GM12873 (cell line): ENCODE data around the gene COQ7.

Experiments
- TF ChIP-seq, protein P1 (sequence below): IDR thresholded peaks from 2 replicates; pipeline ENCODE4 v1.5.1; 2012; ENCODE audit warnings: low read depth, mild to moderate bottlenecking, moderate library complexity, low read length, control low read depth; ENCODE audit not compliant: insufficient read depth; ENCODE audit errors: missing control alignments

COQ7 gene

DNA sequence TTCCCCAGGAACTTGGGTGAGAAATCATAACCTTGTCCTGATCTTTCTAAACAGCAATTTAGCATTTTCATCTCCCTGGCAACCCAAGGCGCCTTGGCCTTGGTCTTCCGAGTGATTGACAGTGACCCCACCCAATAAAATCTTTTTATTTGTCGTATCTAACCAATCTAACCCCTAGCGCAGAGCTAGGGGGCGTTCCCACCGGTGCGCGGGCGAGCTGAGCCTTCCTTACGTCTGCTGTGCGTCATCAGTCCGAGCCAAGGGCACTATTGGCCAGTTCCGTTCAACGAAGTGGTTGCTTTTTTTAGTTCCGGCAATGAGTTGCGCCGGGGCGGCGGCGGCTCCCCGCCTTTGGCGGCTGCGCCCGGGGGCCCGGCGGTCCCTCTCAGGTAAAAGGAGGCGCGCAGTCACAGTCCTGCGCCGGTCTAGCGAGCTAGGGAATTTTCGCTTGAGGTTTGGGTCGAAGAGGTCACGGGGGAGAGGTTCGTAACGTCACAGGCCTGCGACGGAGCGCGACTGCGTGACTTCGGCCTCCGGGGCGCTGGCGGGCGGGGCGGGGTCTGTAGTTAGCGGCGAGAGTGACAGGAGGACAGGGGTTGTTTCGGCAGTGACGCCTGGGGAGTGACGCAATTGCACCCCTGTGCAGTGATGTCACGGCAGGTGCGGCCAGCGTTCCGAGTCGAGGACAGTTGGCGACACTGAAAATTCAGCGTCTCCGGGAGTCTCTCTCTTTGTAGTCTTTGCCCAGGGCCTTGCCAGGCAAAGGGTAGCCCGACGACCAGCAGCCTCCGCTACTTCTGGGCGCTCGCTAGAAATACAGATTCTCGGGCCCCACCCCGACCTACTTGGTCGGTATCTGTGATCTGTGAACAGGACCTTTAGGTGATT, at the start of gene COQ7:
COQ7 (plus strand) TSS at position 266 of the 888 bp plus-strand sequence; CDS start at position 317, 51 bp downstream.
- TF ChIP-seq, protein P1, sequence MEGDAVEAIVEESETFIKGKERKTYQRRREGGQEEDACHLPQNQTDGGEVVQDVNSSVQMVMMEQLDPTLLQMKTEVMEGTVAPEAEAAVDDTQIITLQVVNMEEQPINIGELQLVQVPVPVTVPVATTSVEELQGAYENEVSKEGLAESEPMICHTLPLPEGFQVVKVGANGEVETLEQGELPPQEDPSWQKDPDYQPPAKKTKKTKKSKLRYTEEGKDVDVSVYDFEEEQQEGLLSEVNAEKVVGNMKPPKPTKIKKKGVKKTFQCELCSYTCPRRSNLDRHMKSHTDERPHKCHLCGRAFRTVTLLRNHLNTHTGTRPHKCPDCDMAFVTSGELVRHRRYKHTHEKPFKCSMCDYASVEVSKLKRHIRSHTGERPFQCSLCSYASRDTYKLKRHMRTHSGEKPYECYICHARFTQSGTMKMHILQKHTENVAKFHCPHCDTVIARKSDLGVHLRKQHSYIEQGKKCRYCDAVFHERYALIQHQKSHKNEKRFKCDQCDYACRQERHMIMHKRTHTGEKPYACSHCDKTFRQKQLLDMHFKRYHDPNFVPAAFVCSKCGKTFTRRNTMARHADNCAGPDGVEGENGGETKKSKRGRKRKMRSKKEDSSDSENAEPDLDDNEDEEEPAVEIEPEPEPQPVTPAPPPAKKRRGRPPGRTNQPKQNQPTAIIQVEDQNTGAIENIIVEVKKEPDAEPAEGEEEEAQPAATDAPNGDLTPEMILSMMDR: no peak

DNA sequence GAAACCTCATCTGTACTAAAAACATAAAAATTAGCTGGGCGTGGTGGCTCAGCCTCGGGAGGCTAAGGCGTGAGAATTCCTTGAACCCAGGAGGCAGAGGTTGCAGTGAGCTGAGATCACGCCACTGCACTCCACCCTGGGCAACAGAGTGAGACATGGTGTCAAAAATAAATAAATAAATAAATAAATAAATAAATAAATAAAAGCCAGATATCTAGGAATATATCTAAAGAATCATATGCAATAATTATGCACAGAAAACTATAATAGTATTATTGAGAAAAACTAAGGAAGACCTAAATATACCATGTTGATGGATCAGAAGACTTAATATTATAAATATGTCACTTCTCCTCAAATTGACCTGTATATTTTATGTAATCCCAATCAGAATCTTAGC, 46.7 kb upstream of the COQ7 start:
- TF ChIP-seq, protein P1: no peak

DNA sequence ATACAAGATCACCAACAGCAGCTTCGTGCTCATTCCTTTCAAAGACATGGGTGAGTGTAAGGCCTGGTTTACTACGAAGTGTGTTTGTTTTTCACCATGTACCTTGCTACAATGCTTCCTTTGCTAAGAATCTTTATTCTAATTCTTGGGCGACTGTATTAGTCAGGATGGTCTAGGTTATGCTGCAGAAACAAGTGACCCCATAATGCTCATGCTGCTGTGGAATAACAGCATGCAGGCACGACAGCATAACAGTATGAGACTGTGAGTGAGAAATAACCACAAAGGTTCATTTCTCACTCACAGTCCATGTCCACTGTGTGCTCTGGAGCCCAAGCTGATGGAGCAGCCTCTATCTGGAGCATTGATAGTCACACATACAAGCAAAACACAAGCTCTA, 45.7 kb upstream of the COQ7 start:
- TF ChIP-seq, protein P1: no peak

DNA sequence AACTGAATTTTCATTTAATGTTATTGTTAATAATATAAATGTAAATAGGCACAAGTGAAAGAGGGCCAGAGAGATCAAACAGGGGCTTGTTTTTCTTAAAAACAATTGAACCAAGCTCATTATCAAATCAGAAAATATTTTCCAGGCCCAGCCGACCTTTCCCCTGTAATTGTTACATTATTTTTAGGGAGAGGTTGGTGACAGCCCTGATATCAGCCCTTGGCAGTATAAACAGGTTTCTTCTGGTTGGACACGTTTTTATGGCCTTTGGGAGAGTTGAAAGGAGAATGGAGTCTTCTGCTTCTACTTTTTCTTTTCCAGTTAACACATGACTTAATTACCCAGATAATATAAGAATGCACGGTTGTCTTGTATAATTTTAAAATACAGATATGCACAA, 40.0 kb upstream of the COQ7 start:
- TF ChIP-seq, protein P1: no peak

DNA sequence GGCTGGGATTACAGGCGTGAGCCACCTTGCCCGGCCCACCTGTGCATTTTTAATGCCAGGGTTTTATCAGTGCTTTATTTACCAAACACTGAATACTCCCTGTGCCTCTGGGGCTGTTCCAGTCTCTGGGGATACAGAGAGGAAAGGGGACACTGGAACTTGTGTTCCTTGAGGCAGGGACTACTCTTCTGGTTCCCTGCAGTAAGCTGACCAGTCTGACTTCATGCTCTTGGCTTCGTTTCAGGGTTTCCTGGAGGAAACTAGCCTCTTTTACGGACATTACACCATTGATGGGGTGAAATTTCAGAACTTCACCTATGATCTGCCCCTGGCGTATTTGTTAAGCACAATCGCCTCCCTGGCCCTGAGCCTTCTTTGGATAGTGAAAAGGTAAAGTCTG, 37.4 kb upstream of the COQ7 start:
- TF ChIP-seq, protein P1: no peak

DNA sequence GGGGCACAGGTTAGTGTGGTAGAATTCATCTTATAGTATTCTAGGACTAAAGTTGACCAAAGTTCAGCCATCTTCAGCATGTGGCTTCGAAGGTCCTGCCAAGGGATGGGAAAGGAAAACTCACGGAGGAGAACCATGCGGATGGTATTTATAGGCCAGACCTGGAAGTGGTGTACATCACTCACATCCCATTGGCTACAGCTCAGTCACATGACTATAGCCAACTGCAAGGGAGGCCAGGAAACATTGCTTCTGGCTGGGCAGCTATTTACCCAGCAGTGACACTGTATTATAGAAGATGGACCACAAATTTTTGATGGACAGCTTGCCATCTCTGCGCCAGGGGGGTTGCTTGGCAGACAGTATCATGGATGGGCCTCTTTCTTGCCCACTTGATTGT, 35.7 kb upstream of the COQ7 start:
- TF ChIP-seq, protein P1: no peak

DNA sequence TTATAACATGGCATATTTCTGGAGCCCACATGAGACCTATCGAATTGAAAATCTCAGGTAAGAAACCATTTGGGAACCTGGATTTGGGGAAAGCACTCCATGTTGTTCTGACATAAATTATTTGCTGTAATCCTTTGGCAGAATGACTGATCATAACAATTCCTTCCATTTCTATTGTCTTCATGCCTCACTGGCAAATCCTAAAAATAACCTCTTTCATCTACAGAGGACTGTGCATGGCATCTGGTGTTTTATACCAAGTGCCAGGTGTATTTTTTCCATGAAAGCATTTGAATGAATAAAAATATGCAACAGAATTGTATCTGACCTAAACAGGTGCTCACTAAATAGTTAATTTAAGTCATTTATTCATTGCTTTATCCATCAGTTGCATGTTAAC, 33.7 kb upstream of the COQ7 start:
- TF ChIP-seq, protein P1: no peak
